Measurements from ENCODE around the gene VILL. TPM values are rescaled to one million over a fixed set of nuclear protein-coding genes. Genes with fewer than 3 reads are reported as not detected.

The VILL gene
- total and polyA plus RNA-seq, 2 of the 8 experiments (the other 6 are each of a cell fraction or from before 2014, with no cell fraction given), result 4.1 to 4.2 TPM

DNA sequence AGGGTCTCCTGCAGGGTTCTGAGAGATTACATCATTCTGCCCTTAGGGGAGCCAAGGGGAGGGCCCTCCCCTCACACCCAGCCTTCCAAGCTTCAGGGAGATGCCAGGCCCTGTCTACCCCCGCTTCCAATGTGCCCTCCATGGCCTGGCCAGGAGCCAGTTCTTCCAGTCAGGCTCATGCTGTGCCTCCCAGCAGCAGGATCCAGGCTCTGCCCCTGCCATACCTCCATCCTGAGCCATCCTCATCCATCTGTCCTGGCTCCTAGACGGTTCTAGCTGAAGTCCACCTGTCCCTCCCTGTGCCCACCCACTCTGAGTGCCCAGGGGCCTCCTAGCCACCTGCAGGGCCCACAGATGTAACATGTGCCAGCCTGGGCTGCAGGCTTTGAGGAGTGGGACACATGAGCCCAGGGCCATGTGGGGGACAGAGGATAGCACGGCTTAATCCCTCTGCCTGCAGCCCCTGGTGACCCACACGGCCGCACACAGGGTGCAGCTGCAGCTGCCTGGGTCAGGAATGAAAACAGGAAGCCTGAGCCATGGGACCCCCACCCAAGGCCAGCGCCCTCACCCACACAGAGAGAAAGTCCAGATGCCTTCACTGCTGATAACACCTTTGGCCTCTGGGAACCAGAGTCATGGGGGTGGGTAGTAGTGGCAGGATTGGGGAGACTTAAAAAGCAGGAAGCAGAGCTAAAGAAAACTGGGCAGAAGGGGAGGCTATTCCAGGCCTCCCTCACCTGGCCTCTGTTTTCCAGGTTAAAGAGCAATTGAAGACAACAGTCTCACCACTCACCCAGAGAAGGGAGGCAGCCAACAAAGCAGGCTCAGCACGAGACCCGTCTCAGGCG lies 27.1 kb downstream of the VILL start:
- H2BK120ac ChIP-seq (replicated peaks; ENCODE audit: low read depth, low read length), result no peak overlapping the region
- no peak overlapping the region for H3K9ac ChIP-seq (replicated peaks in 1 of 4; ENCODE audit: extremely low read depth in 1 of 4, low read depth in 3 of 4, low read length in 3 of 4)
- no peak overlapping the region for H2AK5ac ChIP-seq (ENCODE audit: low read depth, low read length)
- H3K9me3 ChIP-seq (ENCODE audit: insufficient read depth in 2 of 2, low read depth in 1 of 2, low read length in 1 of 2), result no peaks in the 10 kb centered on the region
- H3K36me3 ChIP-seq (ENCODE audit: control insufficient read depth in 2 of 4, insufficient read depth in 4 of 4, low read length in 3 of 4), result peaks cover 0 to 7% (median 2%) of the 10 kb centered on the region in 4 experiments; a peak in 2 of 8 replicates
- peaks cover 0 to 2% of the 10 kb centered on the region in 2 experiments for H4K20me1 ChIP-seq (replicated peaks in 1 of 2; ENCODE audit: control insufficient read depth in 1 of 2, insufficient read depth in 2 of 2, low read length in 2 of 2)
- no peak overlapping the region for H2AFZ ChIP-seq (ENCODE audit: low read length)
- H3K56ac ChIP-seq (replicated peaks; ENCODE audit: insufficient read length, low read depth, low read length), result no peak overlapping the region
- no peak overlapping the region for H2BK5ac ChIP-seq (ENCODE audit: low read depth, low read length)
- no peak overlapping the region for H4K5ac ChIP-seq (ENCODE audit: insufficient read length, low read depth, low read length)
- no peak overlapping the region for H3K14ac ChIP-seq (ENCODE audit: insufficient read length)
- POLR2A ChIA-PET (ENCODE audit: partially characterized antibody), result no interaction called here
- no peak overlapping the region for H2BK15ac ChIP-seq (ENCODE audit: low read length)
- no peaks in the 10 kb centered on the region for H3K79me2 ChIP-seq (ENCODE audit: control insufficient read depth in 1 of 2, insufficient read depth in 2 of 2, low read length in 2 of 2)
- no peak overlapping the region; the same call in 1 of the 2 replicates for H4K8ac ChIP-seq (ENCODE audit: extremely low read depth, insufficient read depth, low read length)
- FAIRE-seq (no peak), DNase-seq (ENCODE audit: low read depth in 1 of 2, low spot score in 2 of 2) (no peak)
- H2BK12ac ChIP-seq (ENCODE audit: low read depth, low read length), result no peak overlapping the region
- no peak overlapping the region for H3K27ac ChIP-seq (ENCODE audit: low read depth, low read length)
- no peaks in the 10 kb centered on the region for H3K23me2 ChIP-seq (ENCODE audit: low read depth, low read length)
- no peak overlapping the region for H2BK20ac ChIP-seq (ENCODE audit: low read length)
- CTCF ChIA-PET (ENCODE audit: partially characterized antibody), result interaction anchor here (2.6 to 9.6 kb wide), 2 partner anchors 15 to 44 kb away, joined by 8 to 74 read pairs; no protein-coding TSS in a partner anchor
- no peak overlapping the region for H3K18ac ChIP-seq (ENCODE audit: extremely low read depth, low read length)
- WGBS, 2 experiments (ENCODE audit: extremely low coverage in 1 of 2, insufficient coverage in 1 of 2, insufficient read length in 1 of 2, insufficient replicate concordance in 2 of 2, low coverage in 1 of 2, low lambda C conversion rate in 2 of 2, missing lambda C conversion rate in 1 of 2), result 90% methylated on average over 9 of the region's 9 CpGs; no CpG with 5 or more reads in 1 of the 2 experiments
- H3K4me1 ChIP-seq (replicated peaks in 1 of 4; ENCODE audit: control insufficient read depth in 3 of 4, insufficient read depth in 4 of 4, low read length in 3 of 4), result no peaks in the 10 kb centered on the region
- no peaks in the 10 kb centered on the region for H3K27me3 ChIP-seq (replicated peaks in 1 of 4; ENCODE audit: control insufficient read depth in 3 of 4, extremely low read depth in 1 of 4, insufficient read depth in 3 of 4, low read length in 3 of 4)
- no peak overlapping the region for H3K23ac ChIP-seq (ENCODE audit: insufficient read length)
- H3K4ac ChIP-seq (replicated peaks; ENCODE audit: insufficient read length, low read depth, low read length), result no peak overlapping the region
- no peak overlapping the region for H4K91ac ChIP-seq (replicated peaks; ENCODE audit: insufficient read length, low read length)
- H3K4me3 ChIP-seq (ENCODE audit: extremely low read depth in 1 of 4, insufficient read depth in 2 of 4, low read depth in 3 of 4, low read length in 4 of 4), result no peak overlapping the region
- H3K79me1 ChIP-seq (ENCODE audit: low read depth, low read length), result no peaks in the 10 kb centered on the region; the same call in 1 of the 2 replicates
- no peak overlapping the region for H3K4me2 ChIP-seq (ENCODE audit: insufficient read depth in 1 of 2, low read depth in 2 of 2, low read length in 2 of 2)
- TF ChIP-seq RBBP5 (IDR thresholded peaks at IDR 0.05; ENCODE audit: borderline replicate concordance, low read depth, low read length) (no peak), SAP30 (IDR thresholded peaks at IDR 0.05; ENCODE audit: insufficient read depth, insufficient replicate concordance, low read length) (no peak), CTBP2 (IDR thresholded peaks at IDR 0.05; ENCODE audit: borderline replicate concordance, insufficient read depth, insufficient read length, low read length) (no peak), MAX (IDR thresholded peaks at IDR 0.05) (no peak), ZNF274 (IDR thresholded peaks at IDR 0.05; ENCODE audit: borderline replicate concordance, extremely low read depth, low read length) (no peak), RXRA (IDR thresholded peaks at IDR 0.05; ENCODE audit: insufficient read depth, low read depth, low read length) (no peak), NANOG (IDR thresholded peaks at IDR 0.05; ENCODE audit: insufficient read depth, low read depth, low read length, poor library complexity, severe bottlenecking) (no peak), TCF12 (IDR thresholded peaks at IDR 0.05; ENCODE audit: low read depth, low read length) (no peak), TEAD4 (IDR thresholded peaks at IDR 0.05; ENCODE audit: low read depth, low read length) (no peak), HDAC2 (IDR thresholded peaks at IDR 0.05; ENCODE audit: borderline replicate concordance in 1 of 2, low read depth in 2 of 2, low read length in 2 of 2) (no peak)
